ENCODE measurements around the gene NMNAT2. TPM values are rescaled to one million over a fixed set of nuclear protein-coding genes. Genes with fewer than 3 reads are reported as not detected.

The NMNAT2 gene
- 42.4 TPM for polyA plus RNA-seq (2012; ENCODE audit: insufficient read depth, insufficient read length, low read depth)

- no peaks in the 10 kb centered on the region for H3K9me3 ChIP-seq
- H3K27me3 ChIP-seq, result no peaks in the 10 kb centered on the region
- peak within 1 kb of the TSS; percentile 95 for H3K4me3 ChIP-seq (ENCODE audit: low read depth, low read length)
- TF ChIP-seq, protein P1, sequence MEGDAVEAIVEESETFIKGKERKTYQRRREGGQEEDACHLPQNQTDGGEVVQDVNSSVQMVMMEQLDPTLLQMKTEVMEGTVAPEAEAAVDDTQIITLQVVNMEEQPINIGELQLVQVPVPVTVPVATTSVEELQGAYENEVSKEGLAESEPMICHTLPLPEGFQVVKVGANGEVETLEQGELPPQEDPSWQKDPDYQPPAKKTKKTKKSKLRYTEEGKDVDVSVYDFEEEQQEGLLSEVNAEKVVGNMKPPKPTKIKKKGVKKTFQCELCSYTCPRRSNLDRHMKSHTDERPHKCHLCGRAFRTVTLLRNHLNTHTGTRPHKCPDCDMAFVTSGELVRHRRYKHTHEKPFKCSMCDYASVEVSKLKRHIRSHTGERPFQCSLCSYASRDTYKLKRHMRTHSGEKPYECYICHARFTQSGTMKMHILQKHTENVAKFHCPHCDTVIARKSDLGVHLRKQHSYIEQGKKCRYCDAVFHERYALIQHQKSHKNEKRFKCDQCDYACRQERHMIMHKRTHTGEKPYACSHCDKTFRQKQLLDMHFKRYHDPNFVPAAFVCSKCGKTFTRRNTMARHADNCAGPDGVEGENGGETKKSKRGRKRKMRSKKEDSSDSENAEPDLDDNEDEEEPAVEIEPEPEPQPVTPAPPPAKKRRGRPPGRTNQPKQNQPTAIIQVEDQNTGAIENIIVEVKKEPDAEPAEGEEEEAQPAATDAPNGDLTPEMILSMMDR (IDR thresholded peaks at IDR 0.05; ENCODE audit: low read depth, low read length), result no peak
- no peaks in the 10 kb centered on the region for H3K4me1 ChIP-seq
- peak; percentile 73 for DNase-seq
- H3K36me3 ChIP-seq, result no peaks in the 10 kb centered on the region
These were observed at the start of gene NMNAT2 for GRCh38 chr1:183417772-183418491. Gene NMNAT2 (minus strand): TSS chr1:183418380. CDS start chr1:183418267, 113 bp downstream.

DNA sequence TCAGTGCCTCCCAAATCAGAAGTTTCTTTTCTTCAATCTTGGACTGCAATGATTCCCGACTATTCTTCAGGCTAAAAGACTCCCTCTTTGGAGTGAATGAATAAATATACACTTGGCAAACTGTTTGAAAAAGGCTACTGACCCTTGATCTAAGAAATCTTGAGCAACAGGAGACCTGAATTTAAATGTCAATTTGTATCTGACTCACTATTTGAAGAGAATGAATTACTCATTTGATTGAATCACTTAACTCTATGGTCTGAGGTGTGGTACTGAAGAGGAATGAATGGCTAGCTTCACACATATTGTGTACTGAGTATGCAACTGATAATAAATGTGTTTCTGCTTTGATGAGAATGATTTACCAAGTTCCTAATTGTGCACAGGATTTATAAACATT, 49.5 kb upstream of the NMNAT2 start:
- Histone ChIP-seq H3K27me3 (no peaks in the 10 kb centered on the region), H3K9me3 (no peaks in the 10 kb centered on the region), H3K4me1 (no peaks in the 10 kb centered on the region), H3K4me3 (ENCODE audit: low read depth, low read length) (no peak overlapping the region), H3K36me3 (peaks cover 3% of the 10 kb centered on the region; the same call in 1 of the 2 replicates)
- TF ChIP-seq, protein P1 (IDR thresholded peaks at IDR 0.05; ENCODE audit: low read depth, low read length), result no peak
- DNase-seq, result no peak

GRCh38 chr1:183466781-183467180, 48.6 kb upstream of the NMNAT2 start:
- Histone ChIP-seq H3K27me3 (no peaks in the 10 kb centered on the region), H3K9me3 (no peaks in the 10 kb centered on the region), H3K4me3 (ENCODE audit: low read depth, low read length) (no peak overlapping the region), H3K4me1 (no peaks in the 10 kb centered on the region), H3K36me3 (no peaks in the 10 kb centered on the region)
- TF ChIP-seq, protein P1 (IDR thresholded peaks at IDR 0.05; ENCODE audit: low read depth, low read length), result no peak
- DNase-seq, result no peak

- Histone ChIP-seq H3K4me1 (no peaks in the 10 kb centered on the region), H3K4me3 (ENCODE audit: low read depth, low read length) (no peak overlapping the region), H3K9me3 (no peaks in the 10 kb centered on the region), H3K27me3 (no peaks in the 10 kb centered on the region), H3K36me3 (no peaks in the 10 kb centered on the region)
- TF ChIP-seq, protein P1 (IDR thresholded peaks at IDR 0.05; ENCODE audit: low read depth, low read length), result no peak
- no peak for DNase-seq
These were observed 45.4 kb upstream of the NMNAT2 start for GRCh38 chr1:183463566-183463965.

GRCh38 chr1:183461350-183461749, 43.2 kb upstream of the NMNAT2 start:
- Histone ChIP-seq H3K4me1 (no peaks in the 10 kb centered on the region), H3K27me3 (no peaks in the 10 kb centered on the region), H3K4me3 (ENCODE audit: low read depth, low read length) (no peak overlapping the region), H3K36me3 (no peaks in the 10 kb centered on the region), H3K9me3 (no peaks in the 10 kb centered on the region)
- TF ChIP-seq, protein P1 (IDR thresholded peaks at IDR 0.05; ENCODE audit: low read depth, low read length), result no peak
- DNase-seq, result no peak

DNA sequence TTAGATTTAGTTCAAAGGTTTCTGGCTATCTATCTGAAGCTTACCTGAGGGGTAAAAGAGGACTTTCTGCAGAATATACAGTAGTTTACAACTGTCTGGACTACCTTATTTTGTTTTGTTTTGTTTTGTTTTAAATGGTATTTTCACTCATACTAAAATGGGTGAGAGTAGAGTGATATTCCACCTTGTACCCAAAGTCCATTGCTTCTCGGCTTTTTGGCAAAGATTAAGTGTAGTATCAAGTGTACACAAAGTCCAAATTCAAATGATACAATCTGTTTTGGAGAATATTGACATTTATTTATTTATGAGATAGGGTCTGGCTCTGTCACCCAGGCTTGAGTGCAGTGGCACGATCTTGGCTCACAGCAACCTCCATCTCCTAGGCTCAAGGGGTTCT, 42.4 kb upstream of the NMNAT2 start:
- Histone ChIP-seq H3K9me3 (no peaks in the 10 kb centered on the region), H3K4me3 (ENCODE audit: low read depth, low read length) (no peak overlapping the region), H3K4me1 (no peaks in the 10 kb centered on the region), H3K36me3 (no peaks in the 10 kb centered on the region), H3K27me3 (no peaks in the 10 kb centered on the region)
- TF ChIP-seq, protein P1 (IDR thresholded peaks at IDR 0.05; ENCODE audit: low read depth, low read length), result no peak
- no peak for DNase-seq
